ENCODE measurements around the gene DMD.

The DMD gene

GRCh38 chrX:32472364-32472763, 739.0 kb downstream of the DMD start:
- no CpG with 5 or more reads among the region's 3 CpGs for WGBS, 2 experiments (ENCODE audit: insufficient coverage in 2 of 2)
- H3K4me1 ChIP-seq (ENCODE audit: control insufficient read depth, insufficient read depth, low read length, poor library complexity, severe bottlenecking): no peaks in the 10 kb centered on the region
- H3K4me3 ChIP-seq (ENCODE audit: extremely low read depth, insufficient read depth, low read length, poor library complexity, severe bottlenecking): no peak overlapping the region
- H3K9me3 ChIP-seq (ENCODE audit: control insufficient read depth, low read length): no peaks in the 10 kb centered on the region
- no peaks in the 10 kb centered on the region for H3K36me3 ChIP-seq (ENCODE audit: control insufficient read depth, insufficient read depth, low read length)
- no peak overlapping the region for H3K27ac ChIP-seq (ENCODE audit: low read depth, low read length, severe bottlenecking)

GRCh38 chrX:32455704-32456103, 755.6 kb downstream of the DMD start:
- no CpG with 5 or more reads among the region's 2 CpGs for WGBS, 2 experiments (ENCODE audit: insufficient coverage in 2 of 2)
- H3K9me3 ChIP-seq (ENCODE audit: control insufficient read depth, low read length): no peaks in the 10 kb centered on the region
- H3K27ac ChIP-seq (ENCODE audit: low read depth, low read length, severe bottlenecking): no peak overlapping the region
- no peak overlapping the region for H3K4me3 ChIP-seq (ENCODE audit: extremely low read depth, insufficient read depth, low read length, poor library complexity, severe bottlenecking)
- H3K4me1 ChIP-seq (ENCODE audit: control insufficient read depth, insufficient read depth, low read length, poor library complexity, severe bottlenecking): no peaks in the 10 kb centered on the region
- no peaks in the 10 kb centered on the region for H3K36me3 ChIP-seq (ENCODE audit: control insufficient read depth, insufficient read depth, low read length)

- 100% methylated on average over 1 of the region's 3 CpGs; no CpG with 5 or more reads in 1 of the 2 experiments for WGBS, 2 experiments (ENCODE audit: insufficient coverage in 2 of 2)
- Histone ChIP-seq H3K27ac (ENCODE audit: low read depth, low read length, severe bottlenecking) (no peak overlapping the region), H3K36me3 (ENCODE audit: control insufficient read depth, insufficient read depth, low read length) (no peaks in the 10 kb centered on the region), H3K4me3 (ENCODE audit: extremely low read depth, insufficient read depth, low read length, poor library complexity, severe bottlenecking) (no peak overlapping the region), H3K4me1 (ENCODE audit: control insufficient read depth, insufficient read depth, low read length, poor library complexity, severe bottlenecking) (no peaks in the 10 kb centered on the region), H3K9me3 (ENCODE audit: control insufficient read depth, low read length) (no peaks in the 10 kb centered on the region)
Observed at GRCh38 chrX:32451954-32452695, 759.2 kb downstream of the DMD start.

GRCh38 chrX:32448945-32449344, 762.4 kb downstream of the DMD start:
- no peak overlapping the region for H3K27ac ChIP-seq (ENCODE audit: low read depth, low read length, severe bottlenecking)
- 93% methylated on average over 2 of the region's 2 CpGs; no CpG with 5 or more reads in 1 of the 2 experiments for WGBS, 2 experiments (ENCODE audit: insufficient coverage in 2 of 2)
- H3K36me3 ChIP-seq (ENCODE audit: control insufficient read depth, insufficient read depth, low read length): no peaks in the 10 kb centered on the region
- no peak overlapping the region for H3K4me3 ChIP-seq (ENCODE audit: extremely low read depth, insufficient read depth, low read length, poor library complexity, severe bottlenecking)
- H3K9me3 ChIP-seq (ENCODE audit: control insufficient read depth, low read length): no peaks in the 10 kb centered on the region
- no peaks in the 10 kb centered on the region for H3K4me1 ChIP-seq (ENCODE audit: control insufficient read depth, insufficient read depth, low read length, poor library complexity, severe bottlenecking)

GRCh38 chrX:32448320-32448719, 763.0 kb downstream of the DMD start:
- 100% methylated on average over 1 of the region's 1 CpG; no CpG with 5 or more reads in 1 of the 2 experiments for WGBS, 2 experiments (ENCODE audit: insufficient coverage in 2 of 2)
- no peak overlapping the region for H3K4me3 ChIP-seq (ENCODE audit: extremely low read depth, insufficient read depth, low read length, poor library complexity, severe bottlenecking)
- no peaks in the 10 kb centered on the region for H3K4me1 ChIP-seq (ENCODE audit: control insufficient read depth, insufficient read depth, low read length, poor library complexity, severe bottlenecking)
- no peaks in the 10 kb centered on the region for H3K9me3 ChIP-seq (ENCODE audit: control insufficient read depth, low read length)
- H3K36me3 ChIP-seq (ENCODE audit: control insufficient read depth, insufficient read depth, low read length): no peaks in the 10 kb centered on the region
- H3K27ac ChIP-seq (ENCODE audit: low read depth, low read length, severe bottlenecking): no peak overlapping the region

GRCh38 chrX:32447640-32448039, 763.7 kb downstream of the DMD start:
- no CpG with 5 or more reads among the region's 1 CpG for whole genome bisulfite sequencing, 2 experiments (ENCODE audit: insufficient coverage in 2 of 2)
- no peaks in the 10 kb centered on the region for H3K36me3 ChIP-seq (ENCODE audit: control insufficient read depth, insufficient read depth, low read length)
- no peaks in the 10 kb centered on the region for H3K4me1 ChIP-seq (ENCODE audit: control insufficient read depth, insufficient read depth, low read length, poor library complexity, severe bottlenecking)
- no peak overlapping the region for H3K4me3 ChIP-seq (ENCODE audit: extremely low read depth, insufficient read depth, low read length, poor library complexity, severe bottlenecking)
- no peaks in the 10 kb centered on the region for H3K9me3 ChIP-seq (ENCODE audit: control insufficient read depth, low read length)
- H3K27ac ChIP-seq (ENCODE audit: low read depth, low read length, severe bottlenecking): no peak overlapping the region

GRCh38 chrX:32443841-32444240, 767.5 kb downstream of the DMD start:
- Histone ChIP-seq H3K4me3 (ENCODE audit: extremely low read depth, insufficient read depth, low read length, poor library complexity, severe bottlenecking) (no peak overlapping the region), H3K36me3 (ENCODE audit: control insufficient read depth, insufficient read depth, low read length) (no peaks in the 10 kb centered on the region), H3K4me1 (ENCODE audit: control insufficient read depth, insufficient read depth, low read length, poor library complexity, severe bottlenecking) (no peaks in the 10 kb centered on the region), H3K9me3 (ENCODE audit: control insufficient read depth, low read length) (no peaks in the 10 kb centered on the region), H3K27ac (ENCODE audit: low read depth, low read length, severe bottlenecking) (no peak overlapping the region)
- WGBS, 2 experiments (ENCODE audit: insufficient coverage in 2 of 2): 60 to 100% methylated on average over 1 to 2 of the region's 2 CpGs

- H3K4me3 ChIP-seq (ENCODE audit: extremely low read depth, insufficient read depth, low read length, poor library complexity, severe bottlenecking): no peak overlapping the region
- no peaks in the 10 kb centered on the region for H3K4me1 ChIP-seq (ENCODE audit: control insufficient read depth, insufficient read depth, low read length, poor library complexity, severe bottlenecking)
- 100% methylated on average over 1 of the region's 3 CpGs; no CpG with 5 or more reads in 1 of the 2 experiments for WGBS, 2 experiments (ENCODE audit: insufficient coverage in 2 of 2)
- H3K27ac ChIP-seq (ENCODE audit: low read depth, low read length, severe bottlenecking): no peak overlapping the region
- H3K9me3 ChIP-seq (ENCODE audit: control insufficient read depth, low read length): no peaks in the 10 kb centered on the region
- no peaks in the 10 kb centered on the region for H3K36me3 ChIP-seq (ENCODE audit: control insufficient read depth, insufficient read depth, low read length)
Observed at GRCh38 chrX:32421266-32421665, 790.1 kb downstream of the DMD start.

GRCh38 chrX:32408389-32408788, 803.0 kb downstream of the DMD start:
- no CpG with 5 or more reads among the region's 4 CpGs for WGBS, 2 experiments (ENCODE audit: insufficient coverage in 2 of 2)
- no peaks in the 10 kb centered on the region for H3K4me1 ChIP-seq (ENCODE audit: control insufficient read depth, insufficient read depth, low read length, poor library complexity, severe bottlenecking)
- H3K9me3 ChIP-seq (ENCODE audit: control insufficient read depth, low read length): no peaks in the 10 kb centered on the region
- no peak overlapping the region for H3K27ac ChIP-seq (ENCODE audit: low read depth, low read length, severe bottlenecking)
- H3K4me3 ChIP-seq (ENCODE audit: extremely low read depth, insufficient read depth, low read length, poor library complexity, severe bottlenecking): no peak overlapping the region
- no peaks in the 10 kb centered on the region for H3K36me3 ChIP-seq (ENCODE audit: control insufficient read depth, insufficient read depth, low read length)

- Histone ChIP-seq H3K9me3 (ENCODE audit: control insufficient read depth, low read length) (no peaks in the 10 kb centered on the region), H3K27ac (ENCODE audit: low read depth, low read length, severe bottlenecking) (no peak overlapping the region), H3K36me3 (ENCODE audit: control insufficient read depth, insufficient read depth, low read length) (no peaks in the 10 kb centered on the region), H3K4me1 (ENCODE audit: control insufficient read depth, insufficient read depth, low read length, poor library complexity, severe bottlenecking) (no peaks in the 10 kb centered on the region), H3K4me3 (ENCODE audit: extremely low read depth, insufficient read depth, low read length, poor library complexity, severe bottlenecking) (no peak overlapping the region)
- no CpG with 5 or more reads among the region's 4 CpGs for WGBS, 2 experiments (ENCODE audit: insufficient coverage in 2 of 2)
Observed at GRCh38 chrX:32397562-32398216, 813.7 kb downstream of the DMD start.

- WGBS, 2 experiments (ENCODE audit: insufficient coverage in 2 of 2): no CpG with 5 or more reads among the region's 2 CpGs
- Histone ChIP-seq H3K36me3 (ENCODE audit: control insufficient read depth, insufficient read depth, low read length) (no peaks in the 10 kb centered on the region), H3K4me1 (ENCODE audit: control insufficient read depth, insufficient read depth, low read length, poor library complexity, severe bottlenecking) (no peaks in the 10 kb centered on the region), H3K27ac (ENCODE audit: low read depth, low read length, severe bottlenecking) (no peak overlapping the region), H3K9me3 (ENCODE audit: control insufficient read depth, low read length) (no peaks in the 10 kb centered on the region), H3K4me3 (ENCODE audit: extremely low read depth, insufficient read depth, low read length, poor library complexity, severe bottlenecking) (no peak overlapping the region)
Observed at GRCh38 chrX:32395878-32396277, 815.5 kb downstream of the DMD start.

All from mesodermal cell (in vitro differentiated cells).